Calu3 (cell line): Measurements from ENCODE around the gene INSIG1. TPM values are rescaled to one million over a fixed set of nuclear protein-coding genes. Genes with fewer than 3 reads are reported as not detected.

Source experiments
- BruUV-seq: library from RNA; stranded (reverse); fragments of 400-500 nt; replicated peaks from 2 replicates; lab custom pipeline; 2021; lab: Mats Ljungman, UMichigan
- CTCF ChIA-PET: fragments of 300-600 bp; sonication (Branson Sonifier 250); formaldehyde crosslinking; loops from one replicate; lab custom pipeline; 2022; ENCODE audit warnings: antibody characterized with exemption; lab: Charles Lee
- DNase-seq: peaks from one replicate; pipeline ENCODE4 v3.0.0; 2022
- H3K27ac Mint-ChIP-seq: one replicate; pipeline ENCODE4 v1.8.0; 2022; ENCODE audit warnings: mixed read lengths; ENCODE audit not compliant: unreplicated experiment
- H3K27me3 Mint-ChIP-seq: one replicate; pipeline ENCODE4 v1.8.0; 2022; ENCODE audit warnings: mixed read lengths; ENCODE audit not compliant: unreplicated experiment
- H3K36me3 Mint-ChIP-seq: one replicate; pipeline ENCODE4 v1.8.0; 2022; ENCODE audit warnings: mild to moderate bottlenecking, moderate library complexity, mixed read lengths; ENCODE audit not compliant: insufficient read depth, unreplicated experiment
- H3K4me1 Mint-ChIP-seq: one replicate; pipeline ENCODE4 v1.8.0; 2022; ENCODE audit warnings: mild to moderate bottlenecking, low read depth, mixed read lengths; ENCODE audit not compliant: unreplicated experiment
- H3K4me3 Mint-ChIP-seq: one replicate; pipeline ENCODE4 v1.8.0; 2022; ENCODE audit warnings: mild to moderate bottlenecking, low read depth, moderate library complexity, mixed read lengths; ENCODE audit not compliant: unreplicated experiment
- H3K9me3 Mint-ChIP-seq: one replicate; pipeline ENCODE4 v1.8.0; 2022; ENCODE audit warnings: low read depth, mixed read lengths; ENCODE audit not compliant: unreplicated experiment
- CTCF ChIP-seq: fragments of 200-600 bp; IDR thresholded peaks from one replicate; pipeline ENCODE4 v1.8.0; 2022; ENCODE audit warnings: antibody characterized with exemption; ENCODE audit not compliant: unreplicated experiment
- intact Hi-C: fragments of 100-400 bp; cut with micrococcal nuclease; formaldehyde crosslinking; loops from one replicate; pipeline ENCODE4 v1.10.0; 2022; ENCODE audit not compliant: unreplicated experiment
- total RNA-seq: library from RNA; stranded (reverse); gene quantifications from 2 replicates; pipeline ENCODE4 v1.2.3, GENCODE V29; 2022

The INSIG1 gene
- total RNA-seq, 1 experiment from 2014 or later, result 71.3 TPM

- no TSS peak for BruUV-seq
- CTCF ChIA-PET, result interaction anchor here (0.9 kb wide), 1 partner anchor 10 kb away, joined by 4 read pairs; no protein-coding TSS in a partner anchor
- Mint-ChIP-seq H3K27me3 (peaks cover 12% of the 10 kb centered on the region), H3K9me3 (no peaks in the 10 kb centered on the region), H3K4me1 (peaks cover 25% of the 10 kb centered on the region), H3K36me3 (peaks cover 9% of the 10 kb centered on the region), H3K27ac (no peak overlapping the region), H3K4me3 (no peak overlapping the region)
- intact Hi-C loops, result no loop called here
- DNase-seq, result no peak
- TF ChIP-seq CTCF, result no peak
These were observed 14.0 kb upstream of the INSIG1 start for GRCh38 chr7:155283565-155284194.

- CTCF ChIA-PET, result no interaction called here
- no peak for DNase-seq
- H3K4me3 Mint-ChIP-seq, result no peak overlapping the region
- H3K9me3 Mint-ChIP-seq, result no peaks in the 10 kb centered on the region
- peaks cover 9% of the 10 kb centered on the region for H3K36me3 Mint-ChIP-seq
- TF ChIP-seq CTCF, result no peak
- no TSS peak for BruUV-seq
- H3K27ac Mint-ChIP-seq, result no peak overlapping the region
- peaks cover 19% of the 10 kb centered on the region for H3K4me1 Mint-ChIP-seq
- H3K27me3 Mint-ChIP-seq, result peaks cover 12% of the 10 kb centered on the region
- intact Hi-C loops, result no loop called here
These were observed 13.0 kb upstream of the INSIG1 start for GRCh38 chr7:155284496-155285274.

GRCh38 chr7:155285423-155285822 is 12.3 kb upstream of the INSIG1 start:
- peaks cover 9% of the 10 kb centered on the region for H3K36me3 Mint-ChIP-seq
- no peak for TF ChIP-seq CTCF
- H3K27me3 Mint-ChIP-seq, result peaks cover 12% of the 10 kb centered on the region
- BruUV-seq, result no TSS peak
- DNase-seq, result no peak
- H3K4me3 Mint-ChIP-seq, result no peak overlapping the region
- intact Hi-C loops, result no loop called here
- no peak overlapping the region for H3K27ac Mint-ChIP-seq
- CTCF ChIA-PET, result no interaction called here
- no peaks in the 10 kb centered on the region for H3K9me3 Mint-ChIP-seq
- peaks cover 20% of the 10 kb centered on the region for H3K4me1 Mint-ChIP-seq

GRCh38 chr7:155285833-155286232 is 11.8 kb upstream of the INSIG1 start:
- Mint-ChIP-seq H3K27ac (no peak overlapping the region), H3K9me3 (no peaks in the 10 kb centered on the region)
- CTCF ChIA-PET, result no interaction called here

More at GRCh38 chr7:155285833-155286232, 11.8 kb upstream of the INSIG1 start:
- BruUV-seq, result no TSS peak
- peaks cover 21% of the 10 kb centered on the region for H3K4me1 Mint-ChIP-seq
- peaks cover 12% of the 10 kb centered on the region for H3K36me3 Mint-ChIP-seq
- TF ChIP-seq CTCF, result no peak
- intact Hi-C loops, result no loop called here
- no peak overlapping the region for H3K4me3 Mint-ChIP-seq
- no peak for DNase-seq
- peaks cover 12% of the 10 kb centered on the region for H3K27me3 Mint-ChIP-seq
